Duodenal mucosa (tissue), 2 donors: Measurements from ENCODE around the gene RAB26.
A peak's percentile ranks its signal among the peaks of the same experiment; 100 is the strongest.

Experiments
- H3K27ac ChIP-seq: one replicate; pipeline ENCODE4 v1.7.0; 2013; ENCODE audit warnings: low read depth, low read length
- H3K27me3 ChIP-seq, 2 donors: one replicate each; pipeline ENCODE4 v1.7.0; 2013; ENCODE audit warnings: low read length in 2 of 2, control low read depth in 1 of 2; ENCODE audit not compliant: insufficient read depth in 2 of 2, control insufficient read depth in 1 of 2
- H3K36me3 ChIP-seq, 2 donors: one replicate each; pipeline ENCODE4 v1.7.0; 2013; ENCODE audit warnings: low read length in 2 of 2, control low read depth in 1 of 2; ENCODE audit not compliant: insufficient read depth in 2 of 2, control insufficient read depth in 1 of 2
- H3K4me1 ChIP-seq, 2 donors: one replicate each; pipeline ENCODE4 v1.7.0; 2013; ENCODE audit warnings: low read length in 2 of 2, control low read depth in 1 of 2; ENCODE audit not compliant: insufficient read depth in 2 of 2, control insufficient read depth in 1 of 2
- H3K4me3 ChIP-seq, 2 donors: one replicate each; pipeline ENCODE4 v1.7.0; 2013; ENCODE audit warnings: low read length in 2 of 2, low read depth in 1 of 2
- H3K9ac ChIP-seq, 2 donors: one replicate each; pipeline ENCODE4 v1.7.0; 2013; ENCODE audit warnings: low read length in 2 of 2, low read depth in 1 of 2
- H3K9me3 ChIP-seq, 2 donors: one replicate each; pipeline ENCODE4 v1.7.0; 2013; ENCODE audit warnings: low read length in 2 of 2, control low read depth in 1 of 2; ENCODE audit not compliant: control insufficient read depth in 1 of 2

Gene RAB26

DNA sequence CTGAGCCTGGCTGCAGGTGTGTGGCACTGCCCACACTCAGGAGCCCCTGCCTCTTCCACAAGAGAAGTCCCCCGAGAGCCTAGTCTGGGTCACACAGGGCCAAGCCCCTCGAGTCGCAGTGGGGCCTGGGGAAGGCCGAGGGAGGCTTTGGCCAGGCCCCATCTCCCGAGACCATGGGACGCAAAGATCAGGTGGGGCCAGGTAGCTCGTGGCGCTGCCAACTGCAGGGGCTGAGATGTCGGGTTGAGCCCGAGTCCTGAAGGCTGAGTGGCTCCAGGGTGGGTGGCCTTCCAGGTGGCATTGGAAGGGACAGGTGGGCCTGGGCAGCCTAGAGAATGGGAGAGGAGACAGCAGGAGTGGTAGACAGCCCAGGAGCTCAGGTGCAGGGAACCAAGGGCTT lies 13.5 kb downstream of the RAB26 start:
- Histone ChIP-seq H3K9ac (peak overlapping the region in 1 of 2 donors; percentile 32), H3K36me3 (peaks cover 0 to 14% of the 10 kb centered on the region in 2 donors), H3K4me1 (peaks cover 78 to 81% of the 10 kb centered on the region in 2 donors), H3K27me3 (no peaks in the 10 kb centered on the region), H3K9me3 (no peaks in the 10 kb centered on the region), H3K27ac (no peak overlapping the region), H3K4me3 (no peak overlapping the region)

DNA sequence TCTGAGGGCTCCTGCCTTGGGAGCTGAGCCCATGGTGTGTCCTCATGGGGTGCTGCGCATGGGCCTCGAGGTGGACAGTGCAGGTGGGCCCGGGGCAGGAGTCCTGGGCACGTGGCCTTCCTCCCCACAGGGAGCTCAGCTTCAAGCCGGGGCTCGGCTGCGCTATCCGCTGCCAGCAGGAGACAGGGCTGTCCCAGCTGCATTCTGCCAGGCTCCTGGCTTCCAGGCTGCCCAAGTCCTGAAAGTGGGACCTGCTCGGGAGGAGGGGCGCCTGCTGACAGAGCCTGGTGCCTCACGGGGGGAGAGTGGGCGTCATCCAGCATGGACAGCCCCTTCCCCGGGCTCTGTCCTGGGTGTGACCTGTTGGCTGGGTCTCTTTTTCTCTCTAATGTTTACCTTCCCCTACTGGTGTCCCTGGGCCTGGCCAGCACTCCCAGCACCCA lies 14.3 kb downstream of the RAB26 start:
- Histone ChIP-seq H3K27ac (peak overlapping the region; percentile 44), H3K9ac (peak overlapping the region in 1 of 2 donors; percentile 33), H3K27me3 (no peaks in the 10 kb centered on the region), H3K9me3 (no peaks in the 10 kb centered on the region), H3K36me3 (peaks cover under 1 to 18% of the 10 kb centered on the region in 2 donors), H3K4me1 (peaks cover 78 to 80% of the 10 kb centered on the region in 2 donors), H3K4me3 (no peak overlapping the region)

DNA sequence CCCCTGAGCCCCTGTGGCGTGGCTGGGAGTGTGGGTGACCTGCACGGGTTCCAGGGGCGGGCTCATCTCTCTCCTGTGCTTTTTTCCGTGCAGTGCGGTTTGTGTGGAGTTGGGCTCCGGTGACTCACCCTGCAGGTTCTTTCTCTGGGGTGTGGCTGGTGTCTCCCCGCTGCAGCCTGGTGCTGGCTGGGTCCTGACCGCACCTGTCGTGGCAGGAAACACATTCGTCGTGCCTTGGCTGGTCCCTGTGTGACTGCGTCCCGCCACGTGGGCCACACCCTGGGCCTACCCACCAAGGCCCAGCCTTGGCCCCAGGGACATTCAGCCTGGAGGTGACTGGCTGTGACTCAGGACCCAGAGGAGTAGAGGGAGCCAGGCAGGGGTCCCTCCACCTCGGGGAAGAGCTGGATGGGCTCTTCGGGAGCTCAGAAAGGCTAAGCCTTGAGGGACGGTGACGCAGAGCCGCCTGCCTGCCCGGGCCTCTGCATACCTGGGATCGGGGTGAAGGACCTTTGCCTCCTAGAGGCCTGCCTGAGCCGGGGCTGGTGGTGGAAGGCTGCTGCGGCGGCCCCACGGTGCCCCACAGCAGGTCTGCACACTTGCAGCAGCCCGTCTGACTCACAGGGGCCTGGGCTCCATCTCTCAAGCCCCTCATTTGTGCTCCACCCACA lies 14.9 kb downstream of the RAB26 start:
- H3K4me3 ChIP-seq, result peak overlapping the region in 1 of 2 donors; percentile 22
- H3K27ac ChIP-seq, result peak overlapping the region; percentile 87
- H3K4me1 ChIP-seq, result peaks cover 75 to 77% of the 10 kb centered on the region in 2 donors
- H3K36me3 ChIP-seq, result peaks cover 7 to 24% of the 10 kb centered on the region in 2 donors
- H3K9ac ChIP-seq, result peak overlapping the region in 1 of 2 donors; percentile 35
- H3K9me3 ChIP-seq, result no peaks in the 10 kb centered on the region
- no peaks in the 10 kb centered on the region for H3K27me3 ChIP-seq

DNA sequence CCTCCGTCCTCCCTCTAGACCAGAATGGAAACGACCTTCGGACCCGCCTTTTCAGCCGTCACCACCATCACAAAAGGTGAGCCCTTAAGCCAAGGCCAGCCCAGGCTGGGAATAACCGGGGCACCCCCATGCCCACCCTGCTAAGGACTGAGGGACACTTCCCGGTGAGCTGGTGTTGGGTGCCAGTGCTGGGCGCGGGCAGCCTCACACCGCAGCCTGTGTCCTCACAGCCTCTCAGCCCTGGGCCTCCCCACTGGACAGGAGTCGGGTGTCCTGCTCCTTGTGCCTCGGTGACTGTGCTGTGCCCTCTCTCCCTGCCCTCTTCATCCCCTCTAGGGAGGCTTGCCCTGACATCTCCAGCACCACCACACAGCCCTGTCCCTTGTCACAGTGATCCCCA lies 17.4 kb downstream of the RAB26 start:
- Histone ChIP-seq H3K4me3 (no peak overlapping the region), H3K9ac (no peak overlapping the region), H3K27ac (no peak overlapping the region), H3K9me3 (no peaks in the 10 kb centered on the region), H3K27me3 (no peaks in the 10 kb centered on the region), H3K36me3 (peaks cover 7 to 29% of the 10 kb centered on the region in 2 donors), H3K4me1 (peaks cover 55% of the 10 kb centered on the region in 2 donors)

DNA sequence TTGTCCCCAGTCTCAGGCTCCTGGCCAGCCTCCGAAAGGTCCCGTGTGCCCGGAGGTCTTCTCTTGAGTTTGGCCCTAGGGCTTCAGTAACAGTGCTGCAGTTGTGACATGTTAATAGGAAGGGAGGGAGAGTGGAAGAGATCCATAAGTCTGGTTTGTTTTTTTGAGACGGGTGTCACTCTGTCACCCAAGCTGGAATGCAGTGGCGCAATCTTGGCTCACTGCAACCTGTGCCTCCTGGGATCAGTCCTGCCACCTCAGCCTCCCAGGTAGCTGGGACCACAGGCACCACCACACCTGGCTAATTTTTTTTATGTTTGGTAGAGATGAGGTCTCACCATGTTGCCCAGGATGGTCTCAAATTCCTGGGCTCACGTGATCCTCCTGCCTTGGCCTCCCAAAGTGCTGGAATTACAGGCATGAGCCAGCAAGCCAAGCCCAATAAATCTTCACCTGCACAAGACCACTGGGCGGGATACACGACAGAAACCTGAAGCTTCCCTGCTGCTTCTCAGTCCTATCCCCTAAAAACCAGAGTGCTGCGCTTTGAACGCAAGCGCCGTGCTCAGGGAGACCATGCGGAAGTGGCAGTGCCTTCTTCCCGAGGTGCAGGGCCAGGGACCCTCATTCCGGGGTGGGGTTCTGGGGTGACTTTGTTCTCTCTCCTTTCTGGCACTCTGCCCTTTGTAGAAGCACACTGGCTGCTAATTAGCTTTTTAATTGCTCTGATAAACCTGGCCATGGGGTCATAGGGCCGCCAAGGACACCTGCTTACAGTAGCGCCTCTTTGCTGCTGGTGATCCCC lies 18.0 kb downstream of the RAB26 start:
- H3K9ac ChIP-seq, result peak overlapping the region in 1 of 2 donors; percentile 38
- H3K36me3 ChIP-seq, result peaks cover 7 to 34% of the 10 kb centered on the region in 2 donors
- H3K4me3 ChIP-seq, result peak overlapping the region in 1 of 2 donors; percentile 10
- H3K27ac ChIP-seq, result no peak overlapping the region
- peaks cover 53 to 55% of the 10 kb centered on the region in 2 donors for H3K4me1 ChIP-seq
- no peaks in the 10 kb centered on the region for H3K27me3 ChIP-seq
- H3K9me3 ChIP-seq, result no peaks in the 10 kb centered on the region

DNA sequence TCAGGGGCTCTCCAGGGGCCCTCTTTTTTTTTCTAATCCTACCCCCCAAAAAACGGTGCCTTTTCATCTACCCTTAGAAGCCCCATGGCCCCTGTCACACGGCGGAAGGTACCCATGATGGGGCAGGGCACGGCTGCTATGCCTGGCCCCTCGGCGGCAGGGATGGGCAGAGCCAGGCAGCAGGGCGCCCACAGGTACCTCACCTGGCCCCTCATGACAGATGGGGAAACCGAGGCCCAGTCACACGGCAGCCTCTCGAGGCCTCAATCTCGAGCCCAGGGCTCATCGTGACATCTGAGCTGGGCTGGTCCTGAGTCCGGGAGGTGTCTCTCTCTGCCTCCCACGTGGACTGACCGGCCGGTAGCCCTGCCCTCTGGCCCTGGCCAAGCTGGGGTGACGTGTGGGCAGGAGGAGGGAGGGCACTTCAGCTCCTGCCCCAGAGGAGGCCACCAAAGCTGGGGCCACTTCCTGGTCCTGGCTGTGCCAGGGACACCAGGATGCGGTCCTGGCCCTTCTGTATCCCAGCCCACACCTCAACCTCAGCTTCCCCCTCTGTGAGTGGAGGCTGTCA lies 18.7 kb downstream of the RAB26 start:
- no peak overlapping the region for H3K27ac ChIP-seq

DNA sequence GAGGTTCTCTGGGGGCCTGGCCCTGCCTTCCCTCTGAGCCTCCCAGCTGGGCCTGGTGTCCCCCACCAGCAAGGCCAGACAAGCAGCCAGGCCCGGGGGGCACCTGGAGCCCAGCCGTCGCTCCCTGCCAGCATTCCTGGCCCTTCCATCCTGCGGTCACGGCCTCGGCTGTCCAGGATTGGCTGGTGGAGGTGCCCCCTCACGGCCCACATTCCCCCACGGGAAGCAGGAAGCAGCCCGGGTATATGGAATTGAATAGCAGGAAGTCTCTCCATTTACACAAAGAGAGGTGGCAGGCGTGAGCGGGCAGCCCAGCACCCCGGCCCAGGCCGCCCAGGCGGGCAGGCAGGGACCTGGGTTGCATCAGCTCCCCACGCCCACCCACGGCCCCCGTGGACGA lies 21.7 kb downstream of the RAB26 start:
- no peak overlapping the region for H3K9ac ChIP-seq
- H3K27me3 ChIP-seq, result no peaks in the 10 kb centered on the region
- peaks cover 35 to 38% of the 10 kb centered on the region in 2 donors for H3K4me1 ChIP-seq
- no peak overlapping the region for H3K27ac ChIP-seq
- no peak overlapping the region for H3K4me3 ChIP-seq
- peaks cover 19 to 62% of the 10 kb centered on the region in 2 donors for H3K36me3 ChIP-seq
- no peaks in the 10 kb centered on the region for H3K9me3 ChIP-seq

More for the DNA sequence above, 18.7 kb downstream of the RAB26 start:
- Histone ChIP-seq H3K9ac (peak overlapping the region in 1 of 2 donors; percentile 51), H3K27me3 (no peaks in the 10 kb centered on the region), H3K4me3 (peak overlapping the region in 1 of 2 donors; percentile 10), H3K36me3 (peaks cover 7 to 40% of the 10 kb centered on the region in 2 donors), H3K9me3 (no peaks in the 10 kb centered on the region), H3K4me1 (peaks cover 53 to 55% of the 10 kb centered on the region in 2 donors)

DNA sequence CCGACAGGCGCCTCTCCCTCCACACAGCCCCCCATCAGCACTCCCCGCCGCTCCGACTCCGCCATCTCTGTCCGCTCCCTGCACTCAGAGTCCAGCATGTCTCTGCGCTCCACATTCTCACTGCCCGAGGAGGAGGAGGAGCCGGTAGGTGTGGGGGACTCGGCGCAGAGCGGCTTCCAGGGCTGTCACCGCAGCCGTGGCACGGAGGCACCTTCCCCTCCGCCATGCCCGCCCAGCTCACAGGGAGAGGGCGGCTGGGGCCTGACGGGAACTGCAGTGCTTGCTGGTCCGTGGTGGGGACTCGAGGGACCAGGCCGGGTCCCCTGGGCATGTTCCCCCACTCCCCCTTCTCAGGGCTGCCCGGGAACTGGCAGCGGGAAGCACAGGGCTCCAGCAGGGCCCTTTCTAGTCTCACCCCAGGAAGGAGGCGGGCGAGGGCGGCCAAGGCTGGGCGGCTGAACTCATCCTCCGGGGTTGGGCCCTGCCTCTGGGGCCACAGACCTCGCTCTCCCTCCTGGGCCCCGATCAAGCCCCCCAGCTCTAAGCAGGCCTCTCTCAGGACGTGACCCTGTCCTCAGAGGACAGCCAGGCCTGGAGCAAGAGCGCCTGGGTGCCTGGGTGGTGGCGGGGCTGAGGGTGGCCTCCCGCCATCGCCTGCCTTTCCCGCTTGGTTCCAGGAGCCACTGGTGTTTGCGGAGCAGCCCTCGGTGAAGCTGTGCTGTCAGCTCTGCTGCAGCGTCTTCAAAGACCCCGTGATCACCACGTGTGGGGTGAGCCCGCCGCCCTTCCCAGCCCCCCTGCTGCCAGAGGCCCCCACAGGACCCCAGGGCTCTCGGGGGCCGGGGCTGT lies 22.4 kb downstream of the RAB26 start:
- peaks cover 26 to 65% of the 10 kb centered on the region in 2 donors for H3K36me3 ChIP-seq
- no peaks in the 10 kb centered on the region for H3K9me3 ChIP-seq
- H3K4me3 ChIP-seq, result no peak overlapping the region
- no peak overlapping the region for H3K27ac ChIP-seq
- no peak overlapping the region for H3K9ac ChIP-seq
- H3K4me1 ChIP-seq, result peaks cover 31 to 34% of the 10 kb centered on the region in 2 donors
- H3K27me3 ChIP-seq, result no peaks in the 10 kb centered on the region

DNA sequence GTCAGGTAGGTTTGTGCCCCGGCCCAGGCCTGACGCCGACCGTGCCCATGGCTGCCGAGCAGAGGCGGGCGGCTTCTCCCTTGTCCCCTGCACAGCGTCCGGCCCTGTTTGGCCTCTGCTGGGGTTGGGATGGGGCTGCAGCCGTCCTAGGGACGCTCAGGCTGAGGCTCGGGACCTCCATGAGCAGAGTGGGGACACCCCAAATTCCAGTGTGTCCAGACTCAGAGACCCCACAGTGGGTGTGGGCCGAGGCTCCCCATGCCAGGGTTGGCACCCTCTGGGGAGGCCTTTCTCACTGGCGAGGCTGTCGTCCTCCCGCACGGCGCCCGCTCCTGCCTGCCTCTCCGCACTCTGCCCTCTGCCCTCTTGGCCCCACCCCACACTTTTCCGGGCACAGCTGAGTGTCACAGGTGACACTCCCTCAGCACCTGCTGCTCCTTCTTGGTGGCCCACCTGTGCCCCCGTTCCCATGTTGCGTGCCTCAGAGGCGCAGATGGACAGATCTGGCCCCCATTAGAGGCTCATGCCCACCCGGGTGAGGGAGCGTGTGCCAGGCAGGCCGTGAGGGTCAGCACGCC lies 23.3 kb downstream of the RAB26 start:
- H3K27me3 ChIP-seq, result no peaks in the 10 kb centered on the region
- H3K27ac ChIP-seq, result no peak overlapping the region
- peaks cover 27 to 64% of the 10 kb centered on the region in 2 donors for H3K36me3 ChIP-seq
- H3K4me3 ChIP-seq, result no peak overlapping the region
- H3K4me1 ChIP-seq, result peaks cover 22 to 26% of the 10 kb centered on the region in 2 donors
- H3K9ac ChIP-seq, result no peak overlapping the region
- H3K9me3 ChIP-seq, result no peaks in the 10 kb centered on the region
